GM18951 (cell line): ENCODE measurements around the gene MPPED1.

Experiments
- POLR2A ChIP-seq: IDR thresholded peaks from 4 replicates; pipeline ENCODE4 v1.6.1; 2011; ENCODE audit warnings: mild to moderate bottlenecking; ENCODE audit not compliant: insufficient read length, insufficient read depth; ENCODE audit errors: extremely low read depth
- in situ Hi-C: fragments of 300-500 bp; cut with MboI; formaldehyde crosslinking; loops from one replicate; pipeline ENCODE4 v1.12.0; 2022; ENCODE audit warnings: low sequenced_read_pairs, mixed read lengths, inconsistent platforms; ENCODE audit not compliant: unreplicated experiment

Gene MPPED1

DNA sequence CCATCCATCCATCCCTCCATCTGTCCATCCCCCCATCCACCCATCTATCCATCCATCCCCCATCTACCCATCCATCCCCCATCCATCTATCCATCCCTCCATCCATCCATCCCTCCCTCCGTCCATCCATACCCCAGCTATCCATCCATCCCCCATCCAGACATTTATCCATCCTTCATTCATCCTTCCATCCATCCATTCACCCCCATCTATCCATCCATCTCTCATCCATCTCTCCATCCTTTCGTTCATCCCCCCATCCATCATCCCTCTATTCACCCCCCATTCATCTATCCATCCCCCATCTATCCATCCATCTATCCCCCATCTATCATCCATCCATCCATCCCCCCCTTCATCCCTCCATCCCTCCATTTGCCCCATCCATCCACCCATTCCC lies 97.5 kb downstream of the MPPED1 start:
- in situ Hi-C loops = no loop called here
- no peak for TF ChIP-seq POLR2A

DNA sequence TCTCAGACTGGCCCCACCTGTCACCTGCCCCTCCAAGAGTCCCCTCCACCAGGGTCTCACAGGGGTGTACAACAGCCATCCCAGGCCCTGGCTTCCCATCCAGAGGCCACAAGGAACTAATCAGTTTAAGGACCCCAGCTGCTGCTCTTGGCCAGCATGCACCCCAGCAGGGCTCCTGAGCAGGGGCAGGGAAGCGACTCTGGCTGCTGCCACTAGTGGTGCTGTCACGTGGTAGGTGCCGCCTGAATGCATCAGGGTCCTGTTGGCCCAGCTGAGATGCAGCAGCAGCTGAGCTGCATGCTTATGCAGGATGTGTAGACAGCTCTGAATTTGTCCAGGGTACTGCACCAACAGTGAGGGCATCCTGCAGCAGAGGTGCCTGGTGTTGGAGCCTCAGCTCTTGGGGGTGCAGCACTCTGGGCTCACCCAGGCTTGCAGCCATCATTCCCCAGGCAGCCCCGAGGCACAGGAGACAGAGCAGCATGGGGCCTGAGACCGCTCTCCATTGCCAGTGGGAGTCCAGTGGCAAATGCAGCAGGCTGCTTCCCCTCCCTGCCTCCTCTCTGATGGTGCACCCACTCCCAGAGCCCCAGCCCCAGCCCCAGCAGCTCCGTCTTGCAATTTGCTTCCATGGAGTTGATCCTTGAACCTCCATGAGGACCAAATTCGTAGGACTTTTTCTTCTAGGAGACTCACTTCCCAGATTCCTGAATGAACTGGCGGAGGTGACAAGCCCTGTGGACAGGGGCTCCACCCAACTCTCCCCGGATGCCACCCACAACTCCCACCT lies 98.7 kb downstream of the MPPED1 start:
- in situ Hi-C loops = no loop called here
- TF ChIP-seq POLR2A = no peak

DNA sequence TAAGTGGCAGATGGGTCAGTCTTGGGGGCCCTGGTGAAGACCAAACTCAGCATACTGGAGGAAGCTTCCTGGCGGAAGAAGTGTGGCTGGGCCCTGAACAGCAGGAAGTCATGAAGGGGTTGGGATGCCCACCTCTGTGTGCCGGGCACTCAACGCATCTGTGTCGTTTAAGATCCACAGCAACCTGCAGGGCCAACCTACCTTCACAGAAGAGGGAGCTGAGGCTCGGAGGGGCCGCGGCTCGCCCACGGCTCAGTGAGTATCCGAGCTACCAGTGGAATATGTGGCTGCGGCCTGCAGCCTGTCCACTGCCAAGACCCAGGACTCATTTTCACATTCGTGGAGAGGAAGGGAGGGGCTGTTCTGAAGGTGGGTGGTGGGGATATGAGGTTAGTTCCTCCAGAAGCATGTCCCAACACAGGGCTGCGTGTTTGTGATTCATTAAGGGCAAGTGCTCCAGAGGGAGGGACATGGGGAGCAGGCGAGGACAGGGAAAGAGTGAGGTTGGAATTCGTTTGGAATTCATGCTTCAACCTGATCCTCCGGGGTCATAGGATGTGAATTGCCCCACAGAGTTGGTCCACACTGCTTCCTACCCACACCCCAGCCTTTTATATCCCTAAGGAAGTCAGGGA lies 99.6 kb downstream of the MPPED1 start:
- in situ Hi-C loops = no loop called here

DNA sequence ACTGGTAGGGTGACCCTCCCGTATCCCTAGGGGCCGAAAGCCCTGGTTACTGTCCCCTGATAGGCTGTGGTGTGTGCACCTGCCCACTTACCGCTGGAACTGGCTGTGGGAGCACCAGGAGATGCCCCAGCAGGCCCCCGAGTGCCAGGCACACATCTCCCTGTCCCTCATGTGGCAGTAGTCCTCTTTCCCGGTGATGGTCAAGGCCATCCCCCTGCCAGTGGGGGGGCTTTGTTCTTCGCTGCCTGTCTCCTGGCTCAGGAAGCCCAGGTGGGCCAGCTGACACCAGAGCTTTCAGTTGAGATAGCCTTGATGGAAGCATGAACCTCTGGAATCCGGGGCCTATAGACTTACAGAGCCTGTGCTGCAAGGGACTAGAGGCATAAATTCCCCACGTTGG lies 100.5 kb downstream of the MPPED1 start:
- no peak for TF ChIP-seq POLR2A

More for the DNA sequence above, 99.6 kb downstream of the MPPED1 start:
- TF ChIP-seq POLR2A = no peak

DNA sequence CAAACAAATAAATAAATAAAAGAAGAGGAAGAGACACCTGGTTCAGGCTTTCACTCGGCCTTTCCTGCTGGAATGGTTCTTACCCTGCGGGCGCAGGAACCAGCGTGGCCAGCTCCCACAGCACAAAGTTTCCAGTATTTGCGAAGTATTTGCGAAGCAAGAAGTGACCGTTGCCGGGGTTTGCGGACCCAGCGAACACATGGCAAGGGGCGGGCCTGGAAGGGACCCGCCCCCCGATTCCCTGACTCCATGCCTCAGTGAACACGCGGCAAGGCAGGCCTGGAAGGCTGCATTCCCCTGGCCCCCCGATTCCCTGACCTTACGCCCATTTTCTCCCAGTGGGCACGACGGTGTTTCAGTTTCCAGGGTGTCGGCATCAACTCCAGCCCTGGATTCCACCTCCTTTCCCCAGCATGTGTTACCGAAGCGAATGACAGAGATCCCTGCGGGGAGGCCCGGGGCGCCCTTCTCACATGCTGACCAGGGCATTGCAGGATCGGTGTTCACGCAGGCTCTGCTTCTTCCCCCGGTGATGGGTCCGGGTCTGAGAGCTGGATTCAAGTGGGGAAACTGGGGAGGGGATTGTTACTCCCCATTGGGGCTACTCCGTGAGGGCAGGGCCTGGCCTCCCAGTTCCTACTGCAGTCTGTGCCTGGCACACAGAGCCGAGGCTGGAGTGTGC lies 102.8 kb downstream of the MPPED1 start:
- no peak for TF ChIP-seq POLR2A
- in situ Hi-C loops = no loop called here

More for the DNA sequence above, 100.5 kb downstream of the MPPED1 start:
- in situ Hi-C loops = no loop called here

DNA sequence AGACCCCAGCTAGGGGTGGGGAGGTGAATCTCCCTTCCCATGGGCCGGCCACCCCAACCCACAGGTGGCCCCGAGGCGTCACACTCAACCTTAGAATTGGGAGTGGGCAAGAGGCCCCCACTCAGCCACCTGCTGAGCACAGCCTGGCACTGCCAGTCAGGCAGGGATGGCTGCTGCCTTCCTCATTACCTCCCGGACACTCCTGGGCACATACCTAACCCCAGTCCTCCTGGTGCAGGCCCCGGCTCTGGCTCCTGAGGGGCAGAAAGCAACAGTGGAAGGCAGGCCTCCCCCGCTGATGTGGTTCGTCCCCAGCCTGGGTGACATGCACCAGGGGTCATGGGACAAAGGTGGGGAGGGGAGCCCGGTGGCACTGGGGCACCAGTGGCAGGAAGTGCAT lies 103.6 kb downstream of the MPPED1 start:
- TF ChIP-seq POLR2A = no peak
- in situ Hi-C loops = no loop called here

DNA sequence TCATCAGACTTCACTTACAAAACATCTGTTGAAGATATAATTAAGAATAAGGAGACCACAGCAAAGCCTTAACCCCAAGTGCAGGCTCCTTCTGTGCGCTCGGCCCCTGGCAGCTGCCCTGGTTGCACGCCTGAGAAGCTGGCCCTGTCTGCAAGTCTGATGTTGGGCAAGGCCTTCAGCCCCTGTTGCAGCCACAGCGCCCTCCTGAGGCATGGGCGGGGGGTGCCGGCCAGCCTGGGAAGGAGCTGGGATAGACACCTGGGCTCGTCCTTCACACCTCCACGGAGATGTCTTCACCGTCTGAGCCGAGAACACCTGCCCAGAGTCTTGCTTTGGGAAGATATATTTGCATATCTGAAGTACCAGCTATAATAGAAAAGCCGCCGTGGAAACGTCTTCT lies 104.1 kb downstream of the MPPED1 start:
- in situ Hi-C loops = no loop called here
- TF ChIP-seq POLR2A = no peak

DNA sequence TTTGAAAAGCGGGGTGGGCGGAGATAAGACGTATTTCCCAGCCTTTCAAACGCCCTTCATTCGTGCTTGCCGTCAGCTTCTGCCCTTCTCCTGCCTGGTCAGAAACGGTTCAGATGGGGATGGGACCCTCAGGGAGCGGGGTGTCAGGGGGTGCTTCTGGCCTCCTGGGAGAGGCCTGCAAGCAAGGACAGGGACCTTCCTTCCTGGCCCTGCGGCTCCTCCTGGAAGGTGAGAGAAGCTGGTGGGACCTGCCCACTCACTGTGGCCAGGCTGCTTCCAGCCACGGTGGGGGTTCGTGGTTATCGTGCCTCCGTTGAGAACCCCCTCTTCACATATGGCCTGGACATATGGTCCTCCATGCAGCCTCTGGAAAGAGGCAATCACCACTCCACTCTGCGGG lies 104.6 kb downstream of the MPPED1 start:
- in situ Hi-C loops = no loop called here
- TF ChIP-seq POLR2A = no peak

DNA sequence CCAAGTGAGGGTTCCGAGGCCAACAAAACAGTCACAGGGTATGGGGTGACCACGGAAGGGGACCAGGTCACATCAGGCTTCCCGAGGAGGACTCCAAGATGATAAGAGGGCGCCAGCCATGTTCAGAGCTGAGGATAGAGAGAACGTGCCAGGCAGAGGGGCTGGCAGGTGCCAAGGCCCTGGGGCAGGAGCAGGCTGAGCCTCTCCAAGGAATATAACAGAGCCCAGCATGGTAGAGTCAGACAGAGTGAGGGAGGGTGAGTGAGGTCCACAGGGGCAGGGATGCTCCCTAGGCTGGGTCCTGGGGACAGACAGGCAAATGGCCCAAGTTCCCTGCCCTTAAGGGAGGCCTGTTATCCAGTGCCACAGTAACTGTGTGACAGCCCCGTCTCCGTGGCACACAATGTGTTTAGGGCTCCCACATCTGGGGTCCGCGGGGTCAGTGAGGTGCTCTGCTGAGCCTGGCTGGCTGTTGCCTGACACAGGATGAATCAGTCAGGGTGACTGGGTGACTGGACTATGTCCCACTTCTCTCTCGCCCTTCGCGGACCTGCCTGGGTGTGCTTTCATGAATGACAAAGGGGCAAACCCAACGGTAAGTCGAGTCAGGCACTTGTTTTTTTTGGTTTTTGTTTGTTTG lies 105.3 kb downstream of the MPPED1 start:
- in situ Hi-C loops = no loop called here
- no peak for TF ChIP-seq POLR2A

DNA sequence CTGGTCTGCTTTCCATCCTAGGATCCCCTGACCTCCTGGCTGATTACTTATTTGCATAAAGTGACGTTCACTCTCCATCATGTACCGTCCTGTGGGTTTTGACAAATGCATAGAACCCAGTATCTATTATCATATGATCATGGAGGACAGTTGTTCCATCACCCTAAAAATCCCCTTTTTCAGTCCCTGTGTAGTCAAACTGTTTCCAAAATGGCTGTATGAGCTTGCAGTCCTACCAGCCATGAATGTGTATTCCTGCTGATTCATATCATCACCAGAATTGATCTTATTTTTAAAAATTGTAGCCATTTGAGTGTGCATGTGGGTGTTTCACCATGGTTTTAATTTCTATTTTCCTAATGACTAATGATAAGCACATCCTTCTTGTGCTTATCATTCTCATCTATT lies 108.8 kb downstream of the MPPED1 start:
- in situ Hi-C loops = no loop called here
- no peak for TF ChIP-seq POLR2A

DNA sequence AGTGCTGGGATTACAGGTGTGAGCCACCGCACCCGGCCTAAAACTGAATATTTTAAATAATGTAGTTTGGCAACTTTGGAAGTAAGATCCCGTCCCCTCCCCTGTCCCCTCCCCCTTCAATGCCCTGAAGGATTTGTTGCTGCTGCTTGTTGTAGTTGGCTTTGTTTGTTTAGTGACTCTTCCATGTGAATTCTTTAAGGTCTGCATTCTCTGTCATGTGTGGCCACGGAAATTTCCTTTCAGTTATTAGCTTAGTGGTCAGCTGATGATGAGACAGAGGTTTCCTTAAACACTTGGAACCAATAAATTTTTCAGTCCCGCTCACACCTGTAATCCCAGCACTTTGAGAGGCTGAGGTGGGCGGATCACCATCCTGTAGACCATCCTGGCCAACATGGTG lies 109.9 kb downstream of the MPPED1 start:
- in situ Hi-C loops = no loop called here
- no peak for TF ChIP-seq POLR2A

DNA sequence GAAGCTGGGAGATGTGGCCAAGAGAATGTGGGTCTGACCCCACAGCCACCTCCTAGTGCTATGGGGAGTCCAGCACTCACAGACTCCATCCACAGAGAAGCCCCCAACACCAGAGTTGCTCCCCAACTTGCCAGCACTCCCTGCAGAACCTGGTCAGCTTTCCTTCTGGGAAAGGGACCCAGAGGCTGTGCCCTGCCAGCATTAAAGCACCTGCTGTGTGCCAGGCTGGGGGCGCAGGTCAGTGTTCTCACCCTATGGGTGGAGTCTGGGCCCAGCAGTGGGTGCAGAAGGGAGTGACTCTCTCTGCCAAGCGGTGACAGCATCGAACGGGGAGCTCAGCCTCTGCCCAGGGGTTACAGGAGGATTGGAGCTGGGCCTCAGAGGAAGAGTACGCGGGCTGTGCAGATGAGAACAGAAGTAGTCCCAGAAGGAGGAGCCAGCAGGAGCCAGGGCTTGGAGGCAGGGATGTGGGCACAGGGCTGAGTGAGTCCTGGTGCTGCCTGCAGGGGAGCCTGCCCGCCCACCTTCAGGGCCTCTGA lies 114.4 kb downstream of the MPPED1 start:
- TF ChIP-seq POLR2A = no peak
- in situ Hi-C loops = no loop called here

DNA sequence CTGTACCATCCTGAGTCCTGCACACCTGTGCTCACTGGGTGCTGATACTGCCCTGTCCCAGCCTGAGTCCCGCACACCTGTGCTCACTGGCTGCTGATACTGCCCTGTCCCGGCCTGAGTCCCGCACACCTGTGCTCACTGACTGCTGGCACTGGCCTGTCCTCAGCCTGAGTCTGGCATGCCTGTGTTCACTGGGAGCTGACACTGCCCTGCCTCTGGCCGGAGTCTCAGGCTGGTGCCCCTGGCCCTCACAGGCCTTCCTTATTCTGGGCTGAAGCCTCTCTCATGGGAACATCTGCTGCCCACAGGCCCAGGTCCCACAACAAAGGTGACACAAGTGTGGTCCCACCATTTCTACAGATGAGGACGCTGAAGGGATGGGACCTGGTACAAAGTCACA lies 115.1 kb downstream of the MPPED1 start:
- TF ChIP-seq POLR2A = no peak
- in situ Hi-C loops = no loop called here

DNA sequence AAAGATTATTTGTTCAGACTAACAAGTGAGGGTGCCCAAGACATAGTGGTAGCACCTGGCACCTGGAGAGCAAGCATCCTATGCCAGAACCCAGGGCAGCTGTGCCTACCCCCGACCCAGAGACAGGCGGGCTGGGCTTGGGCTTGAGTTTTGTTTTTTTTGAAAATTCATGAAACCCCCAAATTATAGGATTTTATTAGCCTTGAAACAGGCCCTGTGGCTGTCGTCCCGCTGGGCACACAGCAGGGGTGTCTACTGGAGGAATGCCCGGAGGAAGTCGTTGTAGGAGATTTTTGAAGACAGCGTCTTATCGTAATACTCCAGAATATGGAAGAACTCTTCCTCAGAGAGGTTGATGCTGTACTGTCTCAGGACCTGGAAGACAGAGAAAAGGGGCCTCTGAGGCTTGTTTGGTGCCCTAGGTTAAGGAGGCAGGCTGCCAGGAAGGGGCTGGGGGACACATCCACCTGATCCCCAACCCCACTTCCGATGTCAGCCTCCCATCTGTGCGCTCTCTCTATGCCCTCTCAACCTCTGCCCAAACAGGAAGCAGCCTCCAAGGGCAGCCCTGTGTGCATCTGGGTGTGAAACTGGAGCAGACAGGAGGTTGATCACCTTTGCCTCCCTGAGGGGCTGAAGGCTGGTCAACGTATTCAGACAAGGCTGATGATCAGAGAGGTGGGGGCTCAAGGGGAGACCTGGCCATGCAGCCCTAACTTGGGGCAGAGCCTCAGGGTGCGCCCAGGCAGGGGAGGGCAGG lies 117.0 kb downstream of the MPPED1 start:
- in situ Hi-C loops = no loop called here
- TF ChIP-seq POLR2A = no peak
